ENCODE data around the gene COL5A1. TPM values are rescaled to one million over a fixed set of nuclear protein-coding genes. Genes with fewer than 3 reads are reported as not detected.

COL5A1 gene
- total RNA-seq, 1 donor from 2014 or later = 79.4 TPM

GRCh38 chr9:134808447-134808792, 166.8 kb downstream of the COL5A1 start:
- intact Hi-C loops (cut with DNase I) = no loop called here
- no peak for ATAC-seq

DNA sequence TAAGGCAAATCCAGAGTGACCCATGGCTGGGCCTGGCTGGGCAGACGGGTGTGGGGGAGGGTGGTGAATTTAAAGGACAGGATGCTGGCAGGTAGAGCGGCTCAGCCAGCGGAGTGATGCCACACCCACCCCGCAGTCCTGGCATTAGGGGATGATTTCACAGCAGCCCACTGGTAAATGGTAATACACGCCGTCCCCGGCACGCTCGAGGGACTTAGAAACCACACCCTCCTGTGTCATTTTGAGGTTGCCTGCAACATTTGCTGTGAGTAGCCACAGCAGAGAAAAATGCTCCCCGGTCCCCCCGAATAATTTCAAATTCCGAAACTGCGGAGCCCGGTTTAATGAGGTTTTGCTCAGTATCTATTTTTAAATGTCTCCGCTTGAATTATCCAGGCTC, 167.7 kb downstream of the COL5A1 start:
- intact Hi-C loops (cut with DNase I) = no loop called here
- DNase-seq (ENCODE audit: low spot score) = no peak
- no peak for ATAC-seq

More at GRCh38 chr9:134808447-134808792, 166.8 kb downstream of the COL5A1 start:
- no peak for DNase-seq (ENCODE audit: low spot score)

DNA sequence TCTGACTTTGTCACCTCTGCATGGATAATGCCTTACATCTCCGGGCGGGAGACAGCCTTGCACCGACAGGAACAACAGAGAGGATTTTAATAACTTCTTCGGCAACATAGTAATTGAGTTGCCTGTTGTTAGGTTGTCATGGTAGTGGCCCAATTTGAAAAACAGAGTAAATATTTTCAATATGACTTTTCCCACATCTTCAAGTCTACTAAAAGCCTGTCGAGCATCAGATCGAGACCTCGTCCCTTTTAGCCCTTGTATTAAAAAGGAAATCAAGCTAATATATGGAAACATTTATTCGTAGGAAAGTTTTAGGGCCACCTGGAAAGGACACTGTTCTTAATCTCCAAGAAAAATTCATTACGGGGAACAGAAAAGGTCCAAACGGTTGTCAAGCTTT, 168.2 kb downstream of the COL5A1 start:
- ATAC-seq = no peak
- intact Hi-C loops (cut with DNase I) = no loop called here
- no peak for DNase-seq (ENCODE audit: low spot score)

GRCh38 chr9:134811079-134811672, 169.6 kb downstream of the COL5A1 start:
- no peak for DNase-seq (ENCODE audit: low spot score)
- ATAC-seq = no peak
- intact Hi-C loops (cut with DNase I) = no loop called here

GRCh38 chr9:134811673-134812342, 170.2 kb downstream of the COL5A1 start:
- intact Hi-C loops (cut with DNase I) = no loop called here
- ATAC-seq (no peak), DNase-seq (ENCODE audit: low spot score) (no peak)

DNA sequence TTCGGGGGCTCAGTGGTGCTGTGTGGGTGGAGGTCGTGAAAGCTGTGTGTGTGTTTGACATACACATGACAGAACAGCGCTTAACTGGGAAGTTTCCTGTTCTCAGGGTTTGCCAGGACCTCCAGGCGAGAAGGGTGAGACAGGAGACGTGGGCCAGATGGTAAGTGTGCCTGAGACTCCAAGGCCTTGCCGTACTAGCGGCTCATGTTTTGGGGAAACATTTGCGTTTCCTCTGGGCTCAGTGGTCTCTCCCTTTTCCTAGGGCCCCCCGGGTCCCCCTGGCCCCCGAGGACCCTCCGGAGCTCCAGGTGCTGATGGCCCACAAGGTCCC, 170.7 kb downstream of the COL5A1 start:
- ATAC-seq (no peak), DNase-seq (ENCODE audit: low spot score) (no peak)
- intact Hi-C loops (cut with DNase I) = no loop called here

- DNase-seq (ENCODE audit: low spot score) (no peak), ATAC-seq (no peak)
- intact Hi-C loops (cut with DNase I) = no loop called here
Observed at GRCh38 chr9:134813841-134814240, 172.2 kb downstream of the COL5A1 start.

DNA sequence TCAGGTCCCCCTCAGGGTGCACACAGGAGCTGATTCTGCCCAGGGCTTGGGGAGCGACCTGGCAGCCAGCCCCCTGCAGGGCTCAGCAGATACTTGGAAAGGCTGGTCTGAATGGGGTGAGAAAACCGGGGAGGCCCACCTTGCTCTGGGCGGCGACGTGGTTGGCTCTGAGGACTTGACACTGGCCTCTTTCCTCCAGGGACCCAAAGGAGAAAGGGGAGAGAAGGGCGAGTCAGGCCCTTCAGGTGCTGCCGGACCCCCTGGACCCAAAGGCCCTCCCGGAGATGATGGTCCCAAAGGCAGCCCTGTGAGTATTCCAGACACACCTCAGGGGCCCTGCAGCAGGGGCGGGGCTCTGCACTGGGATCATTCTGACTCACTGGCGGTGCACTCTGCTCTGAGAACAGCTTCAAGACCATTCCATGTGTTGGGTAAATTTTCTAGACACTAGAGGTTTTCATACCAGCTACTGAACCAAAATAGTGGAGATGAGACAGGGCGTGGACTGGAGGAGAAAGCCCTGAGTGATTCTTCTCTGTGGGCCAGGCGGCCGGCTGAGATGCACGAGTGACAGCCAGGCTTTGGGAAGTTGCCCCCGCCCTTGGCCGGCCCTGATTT, 173.1 kb downstream of the COL5A1 start:
- DNase-seq (ENCODE audit: low spot score) (no peak), ATAC-seq (no peak)
- intact Hi-C loops (cut with DNase I) = no loop called here

DNA sequence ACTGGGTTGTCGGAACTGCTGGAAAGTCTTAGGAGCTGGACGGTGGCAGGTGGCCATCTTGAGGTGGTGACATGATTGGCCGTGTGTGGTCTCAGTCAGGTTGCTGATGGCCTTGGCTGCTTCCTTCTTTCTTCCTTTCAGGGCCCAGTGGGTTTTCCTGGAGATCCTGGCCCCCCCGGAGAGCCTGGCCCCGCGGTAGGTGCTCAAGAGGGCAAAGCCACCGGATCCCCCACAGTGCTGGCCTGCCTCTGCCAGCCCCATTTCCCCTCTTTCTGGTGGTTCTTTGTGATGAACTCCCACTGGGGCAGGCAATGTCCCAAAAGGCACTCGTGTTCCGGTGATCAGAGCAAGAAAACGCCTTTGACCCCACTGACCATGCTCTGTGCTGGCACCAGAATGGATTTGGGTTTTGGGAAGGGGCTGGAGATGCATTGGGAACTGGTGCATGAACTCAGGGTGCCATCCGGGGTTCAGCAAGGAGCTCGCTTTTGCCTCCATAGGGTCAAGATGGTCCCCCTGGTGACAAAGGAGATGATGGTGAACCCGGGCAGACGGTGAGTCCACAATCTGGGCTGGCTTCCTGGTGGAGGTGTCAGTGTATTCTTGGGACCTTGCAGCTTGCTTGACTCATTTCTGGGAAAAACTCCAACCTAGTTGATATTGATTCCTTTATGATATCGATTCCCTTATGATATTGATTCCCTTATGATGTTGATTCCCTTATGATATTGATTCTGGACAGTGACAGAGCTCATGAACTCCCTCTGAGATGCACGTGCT, 174.0 kb downstream of the COL5A1 start:
- ATAC-seq (no peak), DNase-seq (ENCODE audit: low spot score) (no peak)
- intact Hi-C loops (cut with DNase I) = no loop called here

DNA sequence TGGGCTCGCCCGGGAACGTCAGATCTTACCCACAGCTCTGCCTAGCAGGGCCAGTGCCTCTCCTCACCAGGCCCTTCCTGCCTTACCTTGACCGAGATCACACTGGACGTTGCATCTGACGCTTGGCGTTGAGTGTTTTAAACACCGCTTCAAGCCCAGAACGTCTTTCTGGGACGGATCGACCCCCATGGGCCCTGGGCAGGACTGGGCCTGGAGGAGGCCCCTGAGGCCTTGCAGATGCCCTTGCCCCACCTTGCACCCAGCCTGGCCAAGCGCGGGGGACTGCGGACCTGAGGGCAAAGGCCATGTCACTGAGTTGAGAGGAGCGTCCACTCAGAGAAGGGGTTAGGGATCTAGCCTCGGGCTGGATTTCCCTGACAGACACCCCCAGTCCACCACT, 174.7 kb downstream of the COL5A1 start:
- ATAC-seq (no peak), DNase-seq (ENCODE audit: low spot score) (no peak)
- intact Hi-C loops (cut with DNase I) = no loop called here

- intact Hi-C loops (cut with DNase I) = no loop called here
- DNase-seq (ENCODE audit: low spot score) (no peak), ATAC-seq (no peak)
Observed at GRCh38 chr9:134818000-134818568, 176.5 kb downstream of the COL5A1 start.

DNA sequence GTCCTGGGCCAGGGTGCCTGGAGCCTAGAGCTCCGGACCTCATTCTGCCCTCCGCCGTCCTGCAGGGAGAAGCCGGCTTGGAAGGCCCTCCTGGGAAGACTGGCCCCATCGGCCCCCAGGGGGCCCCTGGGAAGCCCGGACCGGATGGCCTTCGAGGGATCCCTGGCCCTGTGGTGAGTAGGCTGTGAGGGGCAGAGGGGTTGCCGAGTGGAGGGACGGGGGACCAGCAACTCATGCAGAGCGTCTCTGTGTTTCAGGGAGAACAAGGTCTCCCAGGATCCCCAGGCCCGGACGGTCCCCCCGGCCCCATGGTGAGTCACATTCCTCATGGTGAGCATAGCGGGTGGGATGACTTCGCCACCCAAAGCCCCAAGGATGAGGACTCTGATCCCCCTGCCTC, 177.0 kb downstream of the COL5A1 start:
- DNase-seq (ENCODE audit: low spot score) (no peak), ATAC-seq (no peak)
- intact Hi-C loops (cut with DNase I) = no loop called here

GRCh38 chr9:134820901-134821300, 179.3 kb downstream of the COL5A1 start:
- no peak for ATAC-seq
- DNase-seq (ENCODE audit: low spot score) = no peak
- intact Hi-C loops (cut with DNase I) = no loop called here

GRCh38 chr9:134822541-134822940, 180.9 kb downstream of the COL5A1 start:
- intact Hi-C loops (cut with DNase I) = no loop called here
- DNase-seq (ENCODE audit: low spot score) (no peak), ATAC-seq (no peak)

DNA sequence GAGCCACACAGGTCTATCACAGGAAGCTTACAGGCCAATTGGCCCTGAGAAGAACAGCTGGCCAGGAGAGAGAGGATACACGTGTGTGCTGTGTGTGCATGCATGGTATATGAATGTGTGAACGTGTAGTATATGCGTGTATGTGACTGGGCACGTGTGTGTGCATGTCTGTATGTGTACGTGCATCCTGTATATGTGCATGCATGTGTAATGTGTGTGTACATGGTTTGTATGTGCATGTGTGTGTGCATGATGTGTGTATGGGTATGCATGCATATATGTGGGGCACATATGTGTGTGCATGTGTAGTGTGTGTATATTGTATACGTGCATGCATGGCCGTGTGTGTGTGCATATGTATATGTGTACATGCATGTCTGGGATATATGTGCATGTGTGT, 182.0 kb downstream of the COL5A1 start:
- ATAC-seq = no peak
- no peak for DNase-seq (ENCODE audit: low spot score)
- intact Hi-C loops (cut with DNase I) = no loop called here

- intact Hi-C loops (cut with DNase I) = no loop called here
- DNase-seq (ENCODE audit: low spot score) (no peak), ATAC-seq (no peak)
Observed at GRCh38 chr9:134824583-134824982, 183.0 kb downstream of the COL5A1 start.

GRCh38 chr9:134825025-134825424, 183.4 kb downstream of the COL5A1 start:
- ATAC-seq = no peak
- intact Hi-C loops (cut with DNase I) = no loop called here

DNA sequence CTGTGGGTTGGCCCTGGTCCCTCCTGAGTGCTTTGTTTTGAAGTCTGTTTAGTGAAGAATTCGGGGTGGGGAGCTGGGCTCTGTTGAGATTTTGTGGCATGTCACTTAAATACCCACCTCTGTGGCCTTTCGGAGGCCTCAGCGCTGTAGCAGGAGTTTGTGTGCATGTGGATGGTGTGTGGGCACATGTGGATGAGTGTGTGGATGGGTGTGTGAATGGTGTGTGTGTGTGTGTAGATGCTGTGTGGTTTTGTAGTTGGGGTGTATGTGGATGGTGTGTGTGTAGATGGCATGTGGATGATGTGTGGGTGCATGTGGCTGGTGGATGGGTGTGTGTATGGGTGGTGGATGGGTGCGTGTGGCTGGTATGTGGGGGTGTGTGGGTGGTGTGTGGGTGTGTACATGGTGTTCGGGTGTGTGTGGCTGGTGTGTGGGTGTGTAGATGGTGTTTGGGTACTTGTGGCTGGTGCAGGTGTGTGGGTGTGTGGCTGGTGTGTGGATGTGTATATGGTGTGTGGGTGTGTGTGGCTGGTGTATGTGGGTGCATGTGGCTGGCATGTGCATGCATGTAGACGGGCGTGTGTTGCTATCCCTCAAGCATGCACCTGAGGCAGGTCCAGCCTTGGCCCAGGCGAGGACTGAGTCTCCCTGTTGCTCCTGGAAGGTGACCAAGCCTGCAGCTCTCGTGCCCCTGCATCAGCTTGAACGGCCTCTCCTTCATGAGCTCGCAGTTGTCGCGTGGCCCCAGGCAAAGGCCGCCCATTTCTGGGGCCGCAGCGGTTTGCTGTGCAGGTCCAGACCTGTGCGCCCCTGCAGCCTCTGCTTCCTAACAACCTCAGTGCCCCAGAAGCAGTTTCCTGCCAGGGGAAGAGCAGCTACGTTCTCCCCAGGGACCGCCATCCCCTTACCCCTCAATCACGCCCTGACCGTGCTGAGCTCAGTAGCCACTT, 185.0 kb downstream of the COL5A1 start:
- intact Hi-C loops (cut with DNase I) = no loop called here
- ATAC-seq (no peak), DNase-seq (ENCODE audit: low spot score) (no peak)

More at GRCh38 chr9:134825025-134825424, 183.4 kb downstream of the COL5A1 start:
- no peak for DNase-seq (ENCODE audit: low spot score)

DNA sequence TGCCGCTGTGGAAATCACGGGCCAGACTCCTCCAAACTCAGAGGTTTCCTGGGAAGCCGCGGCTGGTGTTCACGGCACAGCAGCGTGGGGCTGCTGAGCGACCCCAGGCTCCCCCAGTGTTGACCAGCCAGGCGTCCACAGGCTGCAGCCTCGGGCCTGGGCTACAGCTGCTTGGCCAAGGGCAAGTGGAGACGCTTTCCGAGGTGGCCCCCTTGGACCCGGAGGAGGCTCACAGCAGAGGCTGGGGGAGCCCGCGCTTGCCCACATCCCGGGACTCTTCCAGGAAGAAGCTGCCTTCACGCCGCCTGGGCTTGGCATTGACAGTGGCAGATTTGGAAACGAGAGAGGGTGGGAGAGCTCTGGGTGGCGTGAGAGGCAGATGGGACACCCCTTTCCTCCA, 186.0 kb downstream of the COL5A1 start:
- DNase-seq (ENCODE audit: low spot score) (no peak), ATAC-seq (no peak)
- intact Hi-C loops (cut with DNase I) = no loop called here

All from sciatic nerve (tissue), 2 donors.